Uterine smooth muscle cell (primary cell): ENCODE results near the gene ENPP1. TPM values are rescaled to one million over a fixed set of nuclear protein-coding genes. Genes with fewer than 3 reads are reported as not detected.

Source experiments
- total RNA-seq: library from RNA; depleted of rRNA; stranded (reverse); fragments of >200 nt; gene quantifications from 2 replicates; pipeline ENCODE4 v1.2.3, GENCODE V29; 2014

ENPP1 gene
- total RNA-seq, result 17.4 and 31.9 TPM in 2 replicates

DNA sequence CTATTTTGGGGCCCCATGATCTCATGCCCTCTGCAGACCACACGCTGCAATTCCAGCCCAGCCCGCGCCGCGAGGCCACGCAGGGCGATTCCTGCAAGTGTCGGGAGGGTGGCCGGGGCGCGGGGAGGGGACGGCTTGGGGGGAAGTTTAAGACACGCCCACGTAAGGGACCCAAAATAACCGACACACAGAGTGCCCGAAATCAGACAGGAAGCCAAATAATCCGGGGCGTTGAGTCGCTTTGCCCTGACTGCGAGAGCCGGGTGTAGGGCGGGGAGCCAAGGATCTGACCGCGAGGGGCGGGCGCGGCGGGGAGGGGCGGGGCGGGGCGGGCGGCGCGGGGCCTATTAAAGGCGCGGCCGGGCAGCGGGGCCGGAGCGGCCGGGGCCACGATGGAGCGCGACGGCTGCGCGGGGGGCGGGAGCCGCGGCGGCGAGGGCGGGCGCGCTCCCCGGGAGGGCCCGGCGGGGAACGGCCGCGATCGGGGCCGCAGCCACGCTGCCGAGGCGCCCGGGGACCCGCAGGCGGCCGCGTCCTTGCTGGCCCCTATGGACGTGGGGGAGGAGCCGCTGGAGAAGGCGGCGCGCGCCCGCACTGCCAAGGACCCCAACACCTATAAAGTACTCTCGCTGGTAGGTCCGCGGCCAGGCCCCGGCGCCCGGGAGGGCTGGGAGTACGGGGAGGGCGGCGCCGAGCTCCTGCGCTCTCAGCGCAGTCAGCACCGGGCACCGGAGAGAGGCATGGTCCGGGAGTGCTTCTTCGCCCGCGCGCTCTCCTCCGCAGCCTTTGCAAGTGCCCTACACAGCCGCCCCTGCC lies at the start of gene ENPP1:
Gene ENPP1 (plus strand): TSS at position 377 of the 816 bp plus-strand sequence. CDS start 16 bp downstream, at position 393.

Other genes with a start within 250 kb of the ENPP1 start
- gene ARG1, start 234.8 kb upstream of the ENPP1 start, total RNA-seq, result not detected in 2 replicates
- 28.2 and 36.2 TPM in 2 replicates for gene MED23, start 179.8 kb upstream of the ENPP1 start, total RNA-seq
- under 0.01 and 0.22 TPM in 2 replicates for gene ENPP3, start 170.7 kb upstream of the ENPP1 start, total RNA-seq
- 0.12 TPM in 1 of 2 replicates, not detected in the other for gene OR2A4, start 106.6 kb upstream of the ENPP1 start, total RNA-seq
- gene CTAGE9, start 97.0 kb upstream of the ENPP1 start, total RNA-seq, result not detected in 2 replicates
- gene CCN2, start 143.4 kb downstream of the ENPP1 start, total RNA-seq, result 18.2 and 51.6 TPM in 2 replicates